Keratinocyte (primary cell): ENCODE measurements around the gene CFAP20.

Experiments used
- EZH2 ChIP-seq: IDR thresholded peaks from one replicate; pipeline ENCODE4 v1.6.1; 2012; ENCODE audit warnings: inconsistent platforms, mild to moderate bottlenecking, low read length, moderate library complexity
- TF ChIP-seq, protein P1 (sequence below), 3 experiments: IDR thresholded peaks in 1 of 3; conservative IDR thresholded peaks in 1 of 3; optimal IDR thresholded peaks in 1 of 3; 2 replicates in 2 of 3; 3 replicates in 1 of 3; pipeline versions ENCODE3 to v1.5.1; 2011; ENCODE audit warnings: low read length in 3 of 3, mild to moderate bottlenecking in 3 of 3, moderate library complexity in 2 of 3, control low read depth in 1 of 3, inconsistent platforms in 1 of 3; ENCODE audit not compliant: insufficient read depth in 2 of 3; ENCODE audit errors: extremely low read depth in 1 of 3

DNA sequence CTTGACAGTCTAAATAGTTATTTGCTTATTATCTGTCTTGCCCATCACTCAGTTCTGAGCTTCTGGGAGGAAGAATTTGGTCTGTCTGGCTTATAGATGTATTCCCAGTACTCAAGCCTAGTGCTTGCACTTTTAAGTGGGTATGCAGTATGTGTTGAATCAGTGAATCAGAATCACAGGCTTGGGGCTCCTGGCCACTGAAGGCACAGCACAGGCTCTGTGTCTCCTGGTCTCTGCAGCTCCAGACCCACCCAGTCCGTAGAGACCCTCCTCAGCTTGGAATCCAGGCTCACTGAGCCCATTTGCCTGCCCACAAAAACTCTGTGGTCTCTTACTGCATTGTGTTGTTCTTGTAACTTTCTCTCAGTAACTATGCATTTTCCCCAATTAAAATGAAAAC, 19.3 kb upstream of the CFAP20 start:
- TF ChIP-seq, protein P1, sequence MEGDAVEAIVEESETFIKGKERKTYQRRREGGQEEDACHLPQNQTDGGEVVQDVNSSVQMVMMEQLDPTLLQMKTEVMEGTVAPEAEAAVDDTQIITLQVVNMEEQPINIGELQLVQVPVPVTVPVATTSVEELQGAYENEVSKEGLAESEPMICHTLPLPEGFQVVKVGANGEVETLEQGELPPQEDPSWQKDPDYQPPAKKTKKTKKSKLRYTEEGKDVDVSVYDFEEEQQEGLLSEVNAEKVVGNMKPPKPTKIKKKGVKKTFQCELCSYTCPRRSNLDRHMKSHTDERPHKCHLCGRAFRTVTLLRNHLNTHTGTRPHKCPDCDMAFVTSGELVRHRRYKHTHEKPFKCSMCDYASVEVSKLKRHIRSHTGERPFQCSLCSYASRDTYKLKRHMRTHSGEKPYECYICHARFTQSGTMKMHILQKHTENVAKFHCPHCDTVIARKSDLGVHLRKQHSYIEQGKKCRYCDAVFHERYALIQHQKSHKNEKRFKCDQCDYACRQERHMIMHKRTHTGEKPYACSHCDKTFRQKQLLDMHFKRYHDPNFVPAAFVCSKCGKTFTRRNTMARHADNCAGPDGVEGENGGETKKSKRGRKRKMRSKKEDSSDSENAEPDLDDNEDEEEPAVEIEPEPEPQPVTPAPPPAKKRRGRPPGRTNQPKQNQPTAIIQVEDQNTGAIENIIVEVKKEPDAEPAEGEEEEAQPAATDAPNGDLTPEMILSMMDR (optimal IDR thresholded peaks at IDR 0.05 in 1 of 3, IDR thresholded peaks at IDR 0.05 in 1 of 3, conservative IDR thresholded peaks at IDR 0.05 in 1 of 3; ENCODE audit: extremely low read depth in 1 of 3, insufficient read depth in 2 of 3, low read length in 3 of 3): no peak
- no peak for TF ChIP-seq EZH2
